G401 (cell line): Measurements from ENCODE around the gene SEL1L. TPM values are rescaled to one million over a fixed set of nuclear protein-coding genes. Genes with fewer than 3 reads are reported as not detected.
"Not testable (repeated sequence)": the region's sequence is repeated elsewhere in the genome, so short reads cannot be mapped to it uniquely, and the experiment has no call there.

Experiments
- DNase-seq: peaks from one replicate; pipeline ENCODE4 v3.0.0-alpha.2; 2015; ENCODE audit warnings: low spot score
- in situ Hi-C: cut with HindIII; loops from 2 replicates; pipeline ENCODE4 v1.10.0; 2016; ENCODE audit warnings: low sequenced_read_pairs, mixed read lengths
- total RNA-seq: library from RNA; depleted of rRNA; stranded (reverse); fragments of >200 nt; shearing (Covaris generic); gene quantifications from 2 replicates; pipeline ENCODE4 v1.2.3, GENCODE V29; 2014; rRNA removed

SEL1L gene
- total RNA-seq, 1 experiment from 2014 or later: 7.1 TPM

DNA sequence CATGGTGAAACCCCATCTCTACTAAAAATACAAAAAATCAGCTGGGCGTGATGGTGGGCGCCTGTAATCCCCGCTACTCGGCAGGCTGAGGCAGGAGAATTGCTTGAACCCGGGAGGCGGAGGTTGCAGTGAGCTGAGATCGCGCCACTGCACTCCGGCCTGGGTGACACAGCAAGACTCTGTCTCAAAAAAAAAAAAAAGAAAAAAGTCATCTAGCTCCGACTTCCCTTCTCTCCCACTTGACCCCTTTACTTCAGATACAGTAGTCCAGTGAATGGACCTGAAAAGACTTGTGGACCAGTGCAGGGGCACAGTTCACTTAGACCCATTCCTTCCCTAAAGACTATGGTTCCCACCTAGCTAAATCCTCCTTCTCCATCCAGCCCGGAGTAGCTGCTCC lies 103.9 kb downstream of the SEL1L start:
- DNase-seq, in situ Hi-C loops: not testable (repeated sequence)

DNA sequence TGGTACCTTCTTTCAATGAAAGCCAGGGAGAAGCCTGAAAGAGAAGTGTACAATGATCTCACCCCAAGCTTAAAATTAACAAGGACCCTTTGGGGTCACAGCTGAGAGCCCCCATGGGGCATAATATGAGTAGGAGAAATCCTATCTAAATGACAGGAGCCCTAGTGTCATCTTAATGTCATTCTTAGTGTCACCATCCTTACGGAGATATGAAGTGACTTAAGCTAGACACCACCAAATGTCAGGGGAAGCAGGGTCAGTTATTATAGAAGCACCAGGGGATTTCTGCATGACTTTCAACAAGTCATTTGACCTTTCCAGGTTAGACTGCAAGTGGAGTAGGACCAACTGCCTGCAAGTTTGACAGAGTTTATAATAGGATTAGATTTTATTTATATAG lies 104.6 kb downstream of the SEL1L start:
- no peak for DNase-seq
- in situ Hi-C loops: no loop called here

DNA sequence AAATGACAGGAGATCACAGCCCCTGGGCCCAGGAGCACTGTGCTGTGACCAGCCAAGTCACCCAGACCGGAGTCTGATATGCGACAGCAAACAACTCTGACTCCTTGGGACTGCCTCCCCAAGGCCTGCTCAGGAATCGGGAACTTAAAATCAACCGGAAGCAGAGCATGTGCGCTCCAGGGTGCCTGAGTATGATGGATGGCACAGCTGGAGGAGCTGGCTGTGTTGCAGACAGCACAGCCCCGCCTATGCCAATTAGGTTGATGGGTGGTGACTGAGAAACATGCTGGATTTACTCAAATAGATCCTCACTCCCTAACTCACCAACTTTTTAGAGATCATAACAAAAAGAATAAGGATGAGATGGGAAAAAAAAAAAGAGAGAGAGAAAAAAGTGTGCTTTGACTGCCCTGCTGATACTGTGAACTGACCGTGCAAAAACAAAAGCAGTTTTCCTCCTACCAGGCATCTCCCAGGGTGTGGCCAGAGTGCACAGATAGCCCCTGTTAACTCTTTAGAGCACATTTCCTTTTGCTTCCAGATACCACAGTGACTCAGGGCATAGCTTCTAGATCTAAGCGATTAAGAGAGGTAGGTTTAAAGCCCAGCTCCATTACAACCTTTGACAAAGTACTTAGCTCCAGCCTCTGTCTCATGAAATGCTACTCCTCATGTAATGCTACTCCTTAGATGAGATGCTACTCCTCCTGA lies 106.2 kb downstream of the SEL1L start:
- in situ Hi-C loops: no loop called here
- no peak for DNase-seq

DNA sequence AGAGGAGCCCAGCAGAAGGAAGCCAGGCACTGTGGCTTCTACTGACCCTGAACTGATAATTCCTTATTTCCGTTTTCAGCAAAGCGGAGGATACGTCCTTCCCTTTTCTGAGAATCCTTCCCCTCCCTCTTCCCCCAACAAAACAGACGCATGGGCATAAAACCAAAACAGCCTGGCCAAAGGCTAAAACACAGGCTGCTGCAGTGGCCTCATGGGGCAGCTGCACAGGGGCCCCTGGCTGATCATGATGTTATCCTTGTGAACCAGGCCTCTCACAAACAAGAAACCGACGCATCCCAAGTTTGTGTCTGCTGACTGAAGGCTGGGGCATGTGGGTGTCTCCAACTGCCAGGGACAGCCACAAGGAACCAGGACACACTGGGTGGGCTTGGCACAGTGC lies 110.1 kb downstream of the SEL1L start:
- no peak for DNase-seq
- in situ Hi-C loops: no loop called here

Other genes with a start within 250 kb of the SEL1L start
- 0.10 TPM in 1 of 2 replicates, not detected in the other for gene STON2, start 133.5 kb downstream of the SEL1L start, total RNA-seq